Embryonic facial prominence (tissue), 1 donor: ENCODE measurements around the gene PLA2G4A.
"Not testable (repeated sequence)": the region's sequence is repeated elsewhere in the genome, so short reads cannot be mapped to it uniquely, and the experiment has no call there.

Experiments used
- DNase-seq: peaks from one replicate; pipeline ENCODE4 v3.0.0-alpha.2; 2016; ENCODE audit errors: extremely low spot score

The PLA2G4A gene

DNA sequence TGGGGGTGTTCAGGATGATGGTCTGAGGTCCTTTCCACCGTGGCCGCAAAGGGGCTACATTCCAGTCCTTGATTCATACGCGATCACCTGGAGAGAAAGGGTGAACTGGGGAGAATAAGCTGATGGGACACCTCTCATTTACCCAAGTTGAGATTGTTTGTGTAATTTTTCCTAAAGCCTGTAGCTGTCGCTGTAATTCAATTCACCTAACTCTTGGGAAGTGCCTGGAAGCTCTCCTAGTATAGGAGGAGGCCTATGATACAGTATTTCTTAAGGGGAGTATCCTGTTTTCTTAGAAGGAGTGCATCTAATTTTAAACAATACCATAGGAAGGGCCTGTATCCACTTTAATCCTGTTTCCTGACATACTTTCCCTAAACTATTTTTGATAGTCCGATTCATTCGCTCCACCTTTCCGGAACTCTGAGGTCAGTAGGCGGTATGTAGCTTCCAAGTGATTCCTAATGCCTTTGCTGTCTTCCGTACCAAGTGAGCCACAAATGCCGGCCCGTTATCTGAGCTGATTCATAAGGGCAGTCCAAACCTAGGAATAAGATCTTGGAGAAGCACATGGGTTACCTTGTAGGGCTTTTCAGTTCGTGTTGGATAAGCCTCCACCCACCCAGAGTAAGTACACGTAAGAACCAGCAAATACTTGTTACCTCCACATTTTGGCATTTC is 88.5 kb downstream of the PLA2G4A start:
- not testable (repeated sequence) for DNase-seq

DNA sequence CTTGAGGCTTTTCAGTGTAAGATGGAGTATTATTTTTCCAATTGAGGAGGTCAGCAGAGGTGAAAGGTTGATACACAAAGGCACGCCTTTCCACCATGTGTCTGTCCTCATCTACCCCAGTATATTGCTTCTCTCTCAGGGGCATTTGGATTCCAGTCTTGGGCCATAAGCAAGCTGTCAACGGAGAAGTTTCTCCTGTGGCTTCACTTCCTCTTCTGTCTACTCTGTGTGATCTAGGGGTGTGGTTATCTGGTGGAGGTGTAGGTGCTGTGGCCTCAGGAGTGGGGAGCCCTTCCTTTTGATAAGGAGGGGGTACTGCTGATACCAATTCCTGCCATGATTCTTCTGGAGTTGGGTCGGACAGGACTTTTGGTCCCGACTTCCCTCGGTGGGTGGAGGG is 92.6 kb downstream of the PLA2G4A start:
- not testable (repeated sequence) for DNase-seq

DNA sequence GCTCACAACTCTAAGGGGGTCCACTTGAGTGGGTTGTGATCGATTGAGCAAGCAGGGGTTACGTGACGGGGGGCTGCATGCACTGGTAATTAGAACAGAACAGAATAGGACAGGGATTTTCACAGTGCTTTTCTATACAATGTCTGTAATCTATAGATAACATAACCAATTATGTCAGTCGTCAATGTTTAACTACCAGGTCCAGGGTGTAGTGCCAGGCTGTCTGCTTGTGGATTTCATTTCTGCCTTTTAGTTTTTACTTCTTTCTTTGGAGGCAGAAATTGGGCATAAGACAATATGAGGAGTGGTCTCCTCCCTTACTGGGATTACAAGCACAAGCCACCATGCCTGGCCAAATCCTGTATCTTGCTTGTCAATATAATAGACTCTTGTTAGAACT is 94.1 kb downstream of the PLA2G4A start:
- DNase-seq, result not testable (repeated sequence)

DNA sequence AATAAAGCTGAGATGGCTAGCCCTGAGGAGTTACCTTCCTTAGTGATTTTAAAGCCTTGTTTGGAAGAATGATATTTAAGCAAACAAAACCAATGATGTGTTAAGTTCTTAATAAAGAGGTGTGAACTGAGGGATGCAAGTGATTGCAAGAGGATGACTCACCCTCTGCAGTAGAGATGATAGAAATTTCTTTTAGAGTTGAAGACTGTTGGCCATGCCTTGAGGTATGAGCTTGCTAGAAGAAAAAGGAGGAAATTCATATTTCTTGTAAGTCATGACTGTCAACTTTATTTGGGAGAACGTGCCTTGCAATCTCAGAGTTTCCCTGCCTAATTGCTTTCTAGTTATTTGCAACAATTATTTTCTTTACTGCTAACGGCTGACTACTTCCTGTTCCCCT is 94.7 kb downstream of the PLA2G4A start:
- DNase-seq, result no peak

DNA sequence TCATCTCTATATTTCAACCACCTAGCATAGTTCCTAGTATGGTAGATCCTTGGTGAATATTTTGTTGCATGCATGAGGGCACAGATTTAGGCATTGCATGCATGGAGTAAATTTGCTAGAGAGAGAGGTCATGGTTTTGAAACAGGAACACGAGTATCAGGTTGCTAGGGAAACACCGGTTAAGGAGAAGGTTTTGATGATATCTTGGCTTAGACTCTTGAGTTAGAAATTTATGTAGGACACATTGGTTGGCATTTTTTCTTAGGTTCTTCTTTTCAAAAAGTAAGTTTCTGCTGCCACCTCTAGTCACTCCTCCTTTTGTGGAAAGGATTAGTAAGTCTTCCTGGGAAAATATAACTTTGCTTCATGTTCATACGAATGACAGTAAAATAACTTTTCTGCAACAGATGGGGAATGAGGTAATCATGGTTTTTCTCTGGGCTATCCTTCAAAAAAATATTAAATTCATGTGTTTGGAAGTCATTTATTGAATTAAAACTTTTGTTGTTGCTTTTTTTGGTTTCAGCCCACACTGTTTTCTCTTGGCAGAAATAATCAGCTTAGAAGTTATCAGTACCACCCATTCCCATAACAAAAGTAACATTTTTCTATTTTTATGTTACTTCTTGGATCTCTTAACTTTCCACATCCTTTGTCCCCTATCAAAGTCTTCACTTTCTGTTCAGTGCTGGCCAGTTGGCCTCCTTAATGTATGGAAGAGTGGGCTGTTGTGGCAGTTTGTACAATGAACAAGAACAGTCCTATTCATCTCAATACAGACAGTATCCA is 97.3 kb downstream of the PLA2G4A start:
- DNase-seq, result peak; percentile 29

DNA sequence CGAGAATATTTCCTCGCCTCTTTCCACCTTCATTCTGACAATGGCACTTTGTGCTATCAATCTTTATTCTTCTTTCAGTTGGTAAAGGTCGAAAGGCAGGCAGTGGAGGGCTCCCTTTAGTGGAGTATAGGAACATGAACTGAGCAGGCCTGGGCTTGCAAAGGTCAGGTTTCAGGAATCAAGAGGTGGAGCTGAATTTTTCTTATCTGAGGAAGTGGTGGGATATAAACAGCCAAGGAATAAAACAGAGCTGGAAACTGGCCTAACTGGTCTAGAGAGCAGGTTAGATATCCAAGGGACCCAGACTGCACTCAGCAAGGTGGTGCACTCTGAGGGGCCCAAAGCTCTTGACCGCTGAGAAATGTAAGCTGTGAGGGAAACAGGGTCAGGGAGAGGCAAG is 99.1 kb downstream of the PLA2G4A start:
- no peak for DNase-seq

DNA sequence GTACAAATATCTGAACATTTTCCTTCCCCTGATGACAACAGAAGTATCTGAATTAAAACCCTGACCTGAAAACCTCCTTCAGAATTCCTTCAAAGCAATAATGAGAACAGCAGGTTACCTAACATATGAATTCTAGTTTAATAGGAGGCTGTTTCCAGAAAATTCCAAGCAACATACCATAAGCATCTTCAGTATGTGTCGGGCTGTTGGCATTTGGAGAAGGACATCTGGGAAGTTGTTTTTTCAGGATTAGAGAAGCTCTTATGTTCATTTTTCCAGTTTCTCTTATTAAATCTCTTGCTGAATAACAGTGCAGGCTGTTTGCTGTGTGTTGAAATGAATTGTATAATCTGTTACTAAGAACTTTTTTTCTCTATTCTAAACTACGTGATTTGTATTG is 101.5 kb downstream of the PLA2G4A start:
- DNase-seq, result no peak

DNA sequence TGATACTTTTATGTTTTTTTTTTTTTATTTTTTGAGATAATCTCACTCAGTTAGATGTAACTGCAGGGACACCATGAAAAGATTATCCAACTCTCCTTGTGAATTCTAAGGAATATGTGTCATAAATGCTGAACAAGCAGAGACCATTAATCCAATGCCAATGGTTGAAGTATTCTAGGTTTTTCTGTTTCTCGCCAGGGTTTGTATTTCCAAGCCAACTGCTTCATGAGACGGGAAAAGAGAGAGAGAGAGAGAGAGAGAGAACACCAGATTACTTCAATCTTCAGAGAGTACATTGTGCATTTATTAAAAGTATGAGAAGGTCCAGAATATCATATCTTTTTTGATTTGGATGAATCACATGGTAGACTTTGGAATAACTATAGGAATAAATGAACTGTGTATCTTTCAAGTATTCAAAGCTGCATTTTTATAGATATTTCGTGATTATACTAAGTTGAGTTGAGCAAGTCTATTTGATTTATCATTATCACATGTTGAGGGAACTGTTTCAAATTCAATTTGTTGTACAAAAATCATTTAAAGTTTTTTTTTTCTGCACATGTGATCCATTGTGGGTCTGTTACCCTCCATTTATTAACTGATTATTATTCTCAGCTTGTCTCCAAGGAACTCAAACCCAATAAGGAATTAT is 108.4 kb downstream of the PLA2G4A start:
- no peak for DNase-seq

DNA sequence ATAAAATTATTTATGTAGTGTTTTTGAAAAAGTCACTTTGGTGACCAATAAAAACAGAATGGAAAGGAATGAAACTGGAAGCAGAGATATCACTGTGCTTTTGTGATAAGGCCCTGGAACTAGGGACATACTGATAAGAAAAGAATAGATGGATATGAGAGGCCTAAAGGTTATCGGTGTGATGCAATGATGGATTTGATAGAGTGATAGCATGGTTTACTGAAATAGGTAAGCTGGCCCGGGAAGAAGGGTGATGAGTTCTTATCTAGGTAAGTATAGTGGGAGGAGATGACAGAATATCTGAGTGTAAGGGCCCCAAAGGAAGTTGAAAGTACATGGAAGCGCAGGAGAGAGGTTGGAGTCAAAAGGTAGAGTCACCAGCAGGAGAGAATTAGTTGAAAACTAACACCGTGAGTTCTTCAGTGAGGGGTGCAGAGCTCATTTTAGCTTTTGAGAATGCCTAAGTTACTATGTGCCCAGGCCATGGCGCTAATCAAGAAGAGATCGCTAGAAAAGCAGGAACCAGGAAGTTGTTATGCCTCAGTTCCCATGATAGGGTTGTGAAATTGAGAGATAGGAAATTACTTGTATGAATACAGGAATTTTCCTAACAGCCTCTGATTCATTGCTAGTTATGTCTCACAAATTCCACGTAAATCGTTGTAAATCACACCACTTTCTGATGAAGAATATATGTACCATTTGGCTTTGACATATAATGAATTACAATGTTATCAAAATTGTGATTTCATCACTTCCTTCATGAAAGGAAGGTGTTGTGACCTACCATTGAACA is 115.3 kb downstream of the PLA2G4A start:
- DNase-seq, result no peak

DNA sequence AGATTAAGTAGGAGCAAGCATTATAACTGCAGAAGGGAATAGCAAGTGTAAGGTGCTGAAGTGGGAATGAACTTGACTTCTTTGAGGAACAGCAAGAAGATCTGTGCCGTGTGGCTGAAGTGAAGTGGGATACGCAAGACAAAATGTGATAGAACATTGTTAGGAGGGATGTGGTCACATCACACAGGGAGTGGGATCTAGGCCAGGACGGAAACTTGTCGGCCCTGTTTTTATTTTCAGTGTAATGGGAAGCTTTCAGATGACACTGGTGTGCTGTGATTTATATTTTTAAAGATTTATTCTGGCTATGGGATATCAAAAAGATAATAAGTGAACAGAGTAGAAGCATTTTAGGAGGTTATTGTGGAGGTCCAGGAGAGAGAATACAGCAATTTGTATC is 116.4 kb downstream of the PLA2G4A start:
- no peak for DNase-seq

DNA sequence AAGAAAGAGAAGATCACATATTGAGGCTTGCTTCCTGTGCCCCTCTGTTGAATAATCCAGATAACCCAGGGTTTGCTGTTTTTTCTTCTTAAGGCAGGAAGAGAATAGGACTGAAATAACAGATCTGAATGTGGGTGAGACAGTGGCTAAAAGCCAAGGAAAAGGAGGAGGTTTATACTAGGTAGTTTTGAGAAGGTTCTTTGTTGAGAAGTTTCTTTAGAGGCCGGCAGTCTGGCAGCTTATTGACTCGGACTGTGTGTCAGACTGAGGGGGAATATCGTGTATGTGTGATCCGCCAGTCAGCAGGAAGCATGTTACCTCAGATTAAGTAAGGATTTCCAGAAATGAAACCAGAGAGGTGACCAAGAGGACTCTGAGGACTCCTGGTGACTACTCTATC is 119.8 kb downstream of the PLA2G4A start:
- DNase-seq, result no peak

DNA sequence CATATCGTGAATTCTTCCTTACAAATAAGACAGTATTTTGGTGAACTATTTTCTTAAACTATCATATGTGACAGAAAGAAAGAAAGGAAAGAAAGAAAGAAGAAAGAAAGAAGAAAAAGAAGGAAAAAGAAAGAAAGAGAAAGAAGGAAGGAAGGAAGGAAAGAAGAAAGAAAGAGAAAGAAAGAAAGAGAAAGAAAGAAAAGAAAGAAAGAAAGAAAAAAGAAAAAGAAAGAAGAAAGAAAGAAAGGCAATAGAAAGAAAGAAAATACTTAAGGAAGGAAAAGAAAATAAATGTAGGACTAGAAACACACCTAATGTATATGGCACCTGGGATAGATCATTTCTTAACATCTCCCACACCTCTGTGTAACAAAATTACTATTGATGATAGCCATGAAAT is 120.4 kb downstream of the PLA2G4A start:
- DNase-seq, result no peak

DNA sequence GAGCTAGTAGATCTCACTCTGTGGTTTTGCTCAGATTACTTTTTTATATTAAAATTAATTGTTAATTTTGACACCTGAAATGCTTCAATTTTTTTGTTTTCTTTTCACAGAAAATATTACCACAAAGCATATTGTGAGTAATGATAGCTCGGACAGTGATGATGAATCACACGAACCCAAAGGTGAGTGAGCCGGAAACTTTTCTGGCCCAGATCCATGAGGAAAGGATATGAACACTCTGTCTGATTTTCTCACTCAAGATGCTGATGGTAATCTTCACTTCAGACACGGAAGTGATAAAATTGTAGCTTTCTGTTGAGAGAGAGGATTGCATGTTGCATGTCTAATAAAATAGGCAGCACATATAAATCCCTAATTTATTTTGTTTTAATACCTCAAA is 121.8 kb downstream of the PLA2G4A start:
- DNase-seq, result no peak

DNA sequence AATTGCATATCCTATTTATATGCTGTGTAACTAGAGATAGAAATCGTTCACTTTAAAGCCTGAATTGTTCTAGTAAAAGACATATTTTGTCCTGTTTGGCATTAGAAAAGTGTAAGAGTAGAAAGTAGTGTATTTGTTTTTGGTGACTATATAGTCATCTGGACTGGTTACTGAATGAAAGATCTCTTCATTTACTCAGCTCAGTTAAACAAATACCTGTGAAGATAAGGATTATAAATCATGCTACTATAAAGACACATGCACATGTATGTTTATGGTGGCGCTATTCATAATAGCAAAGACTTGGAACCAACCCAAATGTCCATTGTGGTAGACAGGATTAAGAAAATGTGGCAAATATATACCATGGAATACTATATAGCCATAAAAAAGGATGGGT is 125.1 kb downstream of the PLA2G4A start:
- DNase-seq, result no peak

DNA sequence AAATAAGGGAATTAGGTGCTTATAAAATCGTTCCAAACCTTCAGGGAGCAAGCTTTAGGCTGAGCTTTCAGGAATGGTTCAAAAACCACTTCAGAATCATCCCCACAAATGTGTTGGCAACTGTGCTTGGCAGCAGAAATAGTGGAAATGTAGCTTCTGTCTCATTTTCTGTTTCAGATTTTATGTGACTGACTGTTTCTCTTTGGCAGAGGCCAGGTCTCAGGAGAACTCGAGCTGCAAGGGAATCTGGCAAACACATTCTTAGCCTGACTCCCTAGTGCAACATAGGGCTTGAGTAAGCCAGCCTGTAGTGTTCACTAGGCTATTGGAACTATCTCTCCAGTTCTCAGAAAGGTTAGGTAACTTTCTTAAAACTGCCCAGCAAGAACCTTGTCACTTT is 128.6 kb downstream of the PLA2G4A start:
- no peak for DNase-seq

DNA sequence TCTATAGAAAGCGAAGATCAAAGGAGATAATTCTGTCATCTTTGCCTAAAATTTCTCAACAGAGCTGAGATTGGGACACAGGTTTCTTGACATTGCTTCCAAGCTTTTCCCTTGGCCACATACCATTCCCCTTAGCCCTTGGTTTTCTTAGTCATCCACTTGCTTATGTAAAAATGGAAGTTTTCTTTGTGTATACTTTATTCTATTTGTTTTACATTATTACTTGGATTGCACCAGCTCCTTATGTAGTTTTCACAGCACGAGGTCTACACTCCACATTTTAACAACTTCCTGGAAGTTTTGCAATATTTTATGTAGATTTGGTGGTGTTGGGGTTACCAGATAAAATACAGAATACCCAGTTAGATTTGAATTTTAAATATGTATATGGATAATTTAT is 129.8 kb downstream of the PLA2G4A start:
- DNase-seq, result no peak

DNA sequence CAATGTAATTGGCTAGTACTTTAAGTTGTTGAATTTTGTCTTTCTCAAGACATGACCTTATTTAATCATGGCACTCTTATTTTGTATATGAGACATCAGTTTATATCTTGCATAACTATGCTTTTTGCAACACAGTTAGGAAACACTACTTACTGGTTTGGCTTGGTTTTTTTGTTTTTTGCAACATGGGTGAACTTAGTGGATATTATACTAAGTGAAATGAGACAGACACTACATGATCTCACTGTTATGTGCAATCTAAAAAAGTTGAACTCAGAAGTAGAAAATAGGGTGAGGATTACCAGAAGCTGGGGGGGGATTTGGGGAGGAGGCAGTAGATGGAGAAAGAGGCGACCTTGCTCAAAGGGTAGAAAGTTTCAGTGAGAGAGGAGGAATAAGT is 132.1 kb downstream of the PLA2G4A start:
- no peak for DNase-seq

DNA sequence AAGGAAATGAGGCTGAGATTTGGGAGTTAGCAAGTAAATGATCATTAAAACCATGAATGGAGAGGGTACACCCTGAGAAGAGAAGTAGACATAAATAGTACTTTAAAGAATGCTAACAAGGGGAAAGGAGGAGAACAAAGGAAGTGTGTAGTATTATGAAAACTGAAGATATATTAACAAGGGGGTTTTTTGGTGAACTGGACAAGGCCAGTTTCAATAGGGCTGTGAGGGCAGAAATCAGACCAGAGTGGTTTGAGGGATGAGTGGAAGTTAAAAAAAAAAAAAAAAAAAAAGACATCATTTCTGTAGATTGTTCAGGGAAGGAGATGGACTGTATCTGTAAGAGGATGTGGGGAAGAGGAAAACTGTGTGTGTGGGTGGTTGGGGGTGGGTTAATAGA is 137.1 kb downstream of the PLA2G4A start:
- DNase-seq, result no peak

DNA sequence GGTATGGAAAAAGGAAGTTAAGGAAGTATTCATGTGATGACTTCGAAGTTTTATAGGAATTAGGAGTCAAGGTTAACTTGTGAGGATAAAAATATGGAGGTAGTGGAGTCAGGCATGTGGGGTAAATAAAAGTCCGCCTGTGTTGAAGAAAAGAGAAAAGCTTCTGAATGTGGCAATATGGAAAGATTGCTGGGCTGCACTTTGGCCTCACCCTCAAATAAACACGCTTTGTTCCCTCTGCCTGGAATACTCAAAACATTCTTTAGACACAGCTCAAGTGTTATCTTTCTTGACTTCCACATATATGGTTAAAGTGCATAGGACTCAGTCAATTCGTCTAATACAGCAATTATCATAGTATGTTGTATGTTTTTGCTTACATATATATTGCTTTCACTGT is 137.7 kb downstream of the PLA2G4A start:
- no peak for DNase-seq

DNA sequence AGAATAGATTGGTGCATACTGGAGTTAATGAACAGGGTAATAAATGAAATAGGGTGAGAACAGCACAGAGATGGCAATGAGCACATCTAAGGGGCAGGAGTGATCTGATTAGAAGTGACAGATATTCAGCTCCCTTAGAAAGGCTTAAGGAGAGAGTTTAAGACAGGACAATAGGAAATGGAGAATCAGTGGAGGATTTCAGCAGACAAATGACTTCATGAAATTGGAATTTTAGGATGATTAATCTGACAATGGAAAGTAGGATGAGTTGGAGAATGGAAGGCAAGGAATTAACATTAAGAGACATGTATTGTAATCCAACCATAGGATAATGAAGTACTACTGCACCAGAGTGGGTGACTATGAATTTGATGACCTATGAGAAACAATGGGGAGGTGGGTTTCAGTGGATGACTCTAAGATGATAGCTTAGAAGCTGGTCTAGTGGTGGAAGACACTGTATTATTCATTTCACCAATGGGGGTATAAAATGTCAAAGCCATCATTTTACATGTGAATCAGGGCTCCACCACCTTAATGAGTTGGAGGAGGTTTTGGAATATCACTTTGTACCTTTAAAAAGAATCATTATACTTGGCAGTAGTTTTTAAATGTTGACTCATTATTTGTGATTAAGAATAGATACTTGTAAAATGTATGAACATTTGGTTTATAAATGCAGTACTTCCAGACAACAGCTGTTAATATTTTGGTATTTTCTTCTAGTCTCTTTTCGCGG is 139.1 kb downstream of the PLA2G4A start:
- DNase-seq, result no peak

DNA sequence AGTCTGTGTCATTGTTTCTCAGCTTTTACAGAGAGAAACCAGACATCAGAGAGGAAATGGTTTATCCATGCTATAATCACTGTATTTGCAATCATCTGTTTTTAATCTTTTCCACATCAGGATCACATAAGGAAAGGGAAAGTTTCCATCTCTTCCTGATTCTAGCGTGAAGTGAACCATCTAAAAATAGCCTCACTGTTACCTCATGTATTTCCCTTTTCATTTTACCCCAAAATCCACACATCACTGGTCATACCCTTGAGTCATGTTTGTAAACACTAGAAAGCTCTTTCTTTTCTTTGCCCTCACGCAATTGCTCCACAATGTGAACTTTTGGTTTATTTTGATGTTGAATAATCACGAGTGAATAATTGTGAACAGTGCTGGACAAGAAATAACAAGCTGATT is 146.0 kb downstream of the PLA2G4A start:
- DNase-seq, result peak; percentile 90
